ENCODE data around the gene SIDT1.

DNA sequence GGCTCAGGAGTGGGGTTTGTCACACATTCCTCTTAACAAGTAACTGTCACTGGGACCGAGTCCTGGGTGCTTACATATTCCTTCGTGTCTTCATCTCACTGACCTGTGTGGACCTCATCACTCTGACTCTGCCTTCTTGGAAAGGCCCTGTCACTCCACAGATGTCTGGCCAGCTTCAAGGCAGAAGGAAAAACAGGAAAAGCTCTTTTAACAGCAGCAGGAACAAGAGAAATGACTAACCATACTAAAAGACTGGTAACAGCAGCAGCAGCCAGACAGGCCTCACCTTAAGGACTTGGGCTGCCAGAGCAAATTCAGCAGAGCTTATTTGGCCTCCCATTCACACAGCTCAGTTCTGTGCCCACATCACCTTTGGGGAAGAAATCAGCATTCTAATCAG lies 96.0 kb downstream of the SIDT1 start:
- TF ChIP-seq, protein P1, sequence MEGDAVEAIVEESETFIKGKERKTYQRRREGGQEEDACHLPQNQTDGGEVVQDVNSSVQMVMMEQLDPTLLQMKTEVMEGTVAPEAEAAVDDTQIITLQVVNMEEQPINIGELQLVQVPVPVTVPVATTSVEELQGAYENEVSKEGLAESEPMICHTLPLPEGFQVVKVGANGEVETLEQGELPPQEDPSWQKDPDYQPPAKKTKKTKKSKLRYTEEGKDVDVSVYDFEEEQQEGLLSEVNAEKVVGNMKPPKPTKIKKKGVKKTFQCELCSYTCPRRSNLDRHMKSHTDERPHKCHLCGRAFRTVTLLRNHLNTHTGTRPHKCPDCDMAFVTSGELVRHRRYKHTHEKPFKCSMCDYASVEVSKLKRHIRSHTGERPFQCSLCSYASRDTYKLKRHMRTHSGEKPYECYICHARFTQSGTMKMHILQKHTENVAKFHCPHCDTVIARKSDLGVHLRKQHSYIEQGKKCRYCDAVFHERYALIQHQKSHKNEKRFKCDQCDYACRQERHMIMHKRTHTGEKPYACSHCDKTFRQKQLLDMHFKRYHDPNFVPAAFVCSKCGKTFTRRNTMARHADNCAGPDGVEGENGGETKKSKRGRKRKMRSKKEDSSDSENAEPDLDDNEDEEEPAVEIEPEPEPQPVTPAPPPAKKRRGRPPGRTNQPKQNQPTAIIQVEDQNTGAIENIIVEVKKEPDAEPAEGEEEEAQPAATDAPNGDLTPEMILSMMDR (IDR thresholded peaks at IDR 0.05) = no peak
- no peak for TF ChIP-seq POLR2A (IDR thresholded peaks at IDR 0.05)

All from right lobe of liver (tissue), 4 donors.